Measurements from ENCODE around the gene AGPAT3.

DNA sequence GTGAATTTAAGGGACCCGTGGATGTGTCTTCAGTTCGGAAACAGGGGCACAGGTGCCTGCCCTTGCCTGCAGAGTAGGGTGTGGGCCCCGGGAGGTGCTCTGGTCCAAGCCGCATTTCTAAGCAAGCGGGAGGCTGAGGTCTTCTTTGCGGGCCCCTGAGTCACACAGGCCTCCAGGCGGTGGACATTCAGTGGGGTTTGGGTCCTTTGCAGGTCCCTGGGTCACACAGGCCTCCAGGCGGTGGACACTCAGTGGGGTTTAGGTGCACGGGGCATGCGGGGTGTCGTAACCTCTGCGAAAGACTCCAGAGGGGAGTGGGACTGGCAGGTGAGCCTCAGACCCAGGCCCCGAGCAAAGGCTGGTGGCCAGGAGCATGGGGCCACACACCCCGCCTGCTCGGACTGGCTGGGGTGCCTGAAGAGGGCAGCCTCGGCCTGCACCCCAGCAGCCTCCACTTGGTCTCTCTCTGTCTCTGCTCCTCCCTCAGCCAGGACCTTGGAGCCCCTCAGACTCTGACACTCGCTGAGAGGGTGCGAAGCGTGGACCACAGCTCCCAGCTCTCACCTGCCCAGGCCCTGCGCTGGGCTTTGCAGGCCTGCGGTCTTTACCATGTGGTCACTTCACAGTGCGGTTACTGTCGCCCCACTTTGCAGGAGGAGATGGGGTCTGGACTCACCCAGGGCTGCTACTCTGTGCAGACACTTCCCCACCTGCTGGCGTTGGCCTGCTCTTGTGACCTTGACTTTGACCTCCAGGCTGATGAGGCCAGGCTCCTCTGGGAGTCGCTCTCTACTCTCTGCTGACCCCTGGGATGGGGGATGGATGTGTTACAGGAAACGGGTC lies 6.0 kb upstream of the AGPAT3 start:
- TF ChIP-seq POLR2A (IDR thresholded peaks at IDR 0.05) = no peak
- TF ChIP-seq, protein P1, sequence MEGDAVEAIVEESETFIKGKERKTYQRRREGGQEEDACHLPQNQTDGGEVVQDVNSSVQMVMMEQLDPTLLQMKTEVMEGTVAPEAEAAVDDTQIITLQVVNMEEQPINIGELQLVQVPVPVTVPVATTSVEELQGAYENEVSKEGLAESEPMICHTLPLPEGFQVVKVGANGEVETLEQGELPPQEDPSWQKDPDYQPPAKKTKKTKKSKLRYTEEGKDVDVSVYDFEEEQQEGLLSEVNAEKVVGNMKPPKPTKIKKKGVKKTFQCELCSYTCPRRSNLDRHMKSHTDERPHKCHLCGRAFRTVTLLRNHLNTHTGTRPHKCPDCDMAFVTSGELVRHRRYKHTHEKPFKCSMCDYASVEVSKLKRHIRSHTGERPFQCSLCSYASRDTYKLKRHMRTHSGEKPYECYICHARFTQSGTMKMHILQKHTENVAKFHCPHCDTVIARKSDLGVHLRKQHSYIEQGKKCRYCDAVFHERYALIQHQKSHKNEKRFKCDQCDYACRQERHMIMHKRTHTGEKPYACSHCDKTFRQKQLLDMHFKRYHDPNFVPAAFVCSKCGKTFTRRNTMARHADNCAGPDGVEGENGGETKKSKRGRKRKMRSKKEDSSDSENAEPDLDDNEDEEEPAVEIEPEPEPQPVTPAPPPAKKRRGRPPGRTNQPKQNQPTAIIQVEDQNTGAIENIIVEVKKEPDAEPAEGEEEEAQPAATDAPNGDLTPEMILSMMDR (IDR thresholded peaks at IDR 0.05) = no peak
- no peak for TF ChIP-seq POLR2AphosphoS5 (IDR thresholded peaks at IDR 0.05)

Measured in prostate gland (tissue), 2 donors.